Activated CD8-positive, alpha-beta T cell treated with anti-CD3 and anti-CD28 coated beads, Interleukin-2, amount 10 ng/mL, durations not matched to agents 7 days and 5 days (primary cell): Measurements from ENCODE around the gene SRGAP2B. TPM values are rescaled to one million over a fixed set of nuclear protein-coding genes. Genes with fewer than 3 reads are reported as not detected.
"Not testable (repeated sequence)": the region's sequence is repeated elsewhere in the genome, so short reads cannot be mapped to it uniquely, and the experiment has no call there.

Source experiments
- ATAC-seq: fragments of 150-1000 bp; cut with Tn5 transposase; one replicate; pipeline ENCODE4 v1.10.0; 2021; ENCODE audit warnings: moderate library complexity
- CTCF ChIA-PET: fragments of 350-600 bp; sonication (Branson Sonifier 250); formaldehyde crosslinking; loops from one replicate; lab custom pipeline; 2021; ENCODE audit warnings: antibody characterized with exemption; lab: Charles Lee
- POLR2A ChIA-PET: fragments of 350-600 bp; sonication (Branson Sonifier 250); formaldehyde crosslinking; loops from one replicate; lab custom pipeline; 2021; ENCODE audit warnings: antibody characterized with exemption; lab: Charles Lee
- DNase-seq: peaks from one replicate; pipeline ENCODE4 v3.0.0-alpha.2; 2020
- H3K27ac Mint-ChIP-seq: one replicate; pipeline ENCODE4 v1.8.0; 2021; ENCODE audit warnings: mild to moderate bottlenecking, mixed read lengths
- H3K27me3 Mint-ChIP-seq: one replicate; pipeline ENCODE4 v1.8.0; 2021; ENCODE audit warnings: low read depth, mixed read lengths
- H3K36me3 Mint-ChIP-seq: one replicate; pipeline ENCODE4 v1.8.0; 2021; ENCODE audit warnings: low read depth, mixed read lengths
- H3K4me1 Mint-ChIP-seq: one replicate; pipeline ENCODE4 v1.8.0; 2021; ENCODE audit warnings: low read depth, mixed read lengths
- H3K4me3 Mint-ChIP-seq: one replicate; pipeline ENCODE4 v1.8.0; 2021; ENCODE audit warnings: mild to moderate bottlenecking, mixed read lengths
- H3K9me3 Mint-ChIP-seq: one replicate; pipeline ENCODE4 v1.8.0; 2022; ENCODE audit warnings: mixed read lengths; ENCODE audit not compliant: insufficient read depth
- total RNA-seq, 2 experiments: library from RNA; stranded (reverse); gene quantifications; one replicate each; pipeline ENCODE4 v1.2.3, GENCODE V29; 2021

Gene SRGAP2B
- total RNA-seq, 2 experiments from 2014 or later: 35.3 to 35.6 TPM

DNA sequence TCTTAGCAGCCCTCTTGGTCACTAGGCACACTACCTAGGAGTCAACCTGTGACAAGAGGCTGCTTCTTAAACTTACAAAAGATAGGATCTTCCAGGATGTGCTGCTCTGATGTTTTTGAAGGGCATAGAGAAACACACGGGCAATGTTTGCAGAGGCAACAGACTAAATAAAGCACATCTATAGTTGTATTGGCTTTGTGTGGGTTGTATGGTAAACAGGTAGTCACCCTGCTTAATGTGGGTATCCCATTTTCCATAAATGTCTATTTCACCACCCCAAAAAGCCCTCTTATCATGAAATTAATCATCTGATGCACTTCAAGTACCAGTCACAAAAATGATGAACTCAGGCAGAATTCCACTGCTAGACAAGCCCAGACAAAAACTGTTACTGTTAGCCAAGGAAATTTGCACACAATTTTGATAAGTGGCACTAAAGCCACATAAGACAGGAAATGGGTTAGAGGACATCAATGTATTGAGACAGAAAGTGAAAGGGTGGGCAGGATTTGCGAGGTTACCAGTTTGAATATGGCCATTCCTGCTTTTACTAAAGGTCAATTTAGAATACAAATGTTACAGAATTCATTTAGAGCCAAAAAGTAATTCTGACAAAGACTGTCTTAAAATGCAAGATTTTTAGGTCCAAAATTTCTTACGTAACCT, 205.5 kb downstream of the SRGAP2B start:
- H3K4me3 Mint-ChIP-seq, H3K9me3 Mint-ChIP-seq, H3K27ac Mint-ChIP-seq, CTCF ChIA-PET, ATAC-seq, H3K4me1 Mint-ChIP-seq, H3K27me3 Mint-ChIP-seq, H3K36me3 Mint-ChIP-seq, DNase-seq, POLR2A ChIA-PET: not testable (repeated sequence)

GRCh38 chr1:144883022-144883421, 212.1 kb downstream of the SRGAP2B start:
- H3K4me1 Mint-ChIP-seq, H3K27me3 Mint-ChIP-seq, H3K27ac Mint-ChIP-seq, POLR2A ChIA-PET, CTCF ChIA-PET, H3K9me3 Mint-ChIP-seq, H3K36me3 Mint-ChIP-seq, ATAC-seq, H3K4me3 Mint-ChIP-seq: not testable (repeated sequence)
- DNase-seq: peak; percentile 19

- ATAC-seq, CTCF ChIA-PET, H3K27ac Mint-ChIP-seq, DNase-seq, POLR2A ChIA-PET, H3K36me3 Mint-ChIP-seq, H3K4me3 Mint-ChIP-seq, H3K27me3 Mint-ChIP-seq, H3K4me1 Mint-ChIP-seq, H3K9me3 Mint-ChIP-seq: not testable (repeated sequence)
Observed at GRCh38 chr1:144882343-144882742, 212.8 kb downstream of the SRGAP2B start.

GRCh38 chr1:144858607-144859006, 236.5 kb downstream of the SRGAP2B start:
- H3K9me3 Mint-ChIP-seq, H3K36me3 Mint-ChIP-seq, POLR2A ChIA-PET, DNase-seq, H3K27ac Mint-ChIP-seq, ATAC-seq, H3K4me3 Mint-ChIP-seq, CTCF ChIA-PET, H3K27me3 Mint-ChIP-seq, H3K4me1 Mint-ChIP-seq: not testable (repeated sequence)

Other genes starting within 250 kb of the SRGAP2B start
- 10 to 100 TPM; 14.4 to 16.9 TPM for gene FAM72D, start 646 bp upstream of the SRGAP2B start, total RNA-seq
- gene PPIAL4D, start 146.8 kb upstream of the SRGAP2B start, total RNA-seq: not detected